WTC11 (cell line): ENCODE measurements around the gene ABHD15. TPM values are rescaled to one million over a fixed set of nuclear protein-coding genes. Genes with fewer than 3 reads are reported as not detected.

ENCODE experiments used
- ATAC-seq: fragments of 200-7000 bp; cut with Tn5 transposase; 2 replicates; pipeline ENCODE4 v1.10.0; 2021; ENCODE audit warnings: mild to moderate bottlenecking, moderate library complexity
- CTCF ChIA-PET: fragments of 300-600 bp; sonication (Branson Sonifier 250); formaldehyde crosslinking; loops from one replicate; lab custom pipeline; 2021; ENCODE audit warnings: antibody characterized with exemption; lab: Charles Lee
- POLR2A ChIA-PET: fragments of 350-600 bp; sonication (Branson Sonifier 250); formaldehyde crosslinking; loops from one replicate; lab custom pipeline; 2021; ENCODE audit warnings: antibody characterized with exemption; lab: Charles Lee
- DNase-seq: peaks from one replicate; pipeline ENCODE4 v3.0.0; 2021; ENCODE audit warnings: low spot score
- H3K27ac Mint-ChIP-seq: 2 replicates; pipeline ENCODE4 v1.8.0; 2021; ENCODE audit warnings: mixed read lengths
- H3K27me3 Mint-ChIP-seq: 2 replicates; pipeline ENCODE4 v1.8.0; 2021; ENCODE audit warnings: low read depth, mild to moderate bottlenecking, moderate library complexity, mixed read lengths
- H3K36me3 Mint-ChIP-seq: 2 replicates; pipeline ENCODE4 v1.8.0; 2021; ENCODE audit warnings: mixed read lengths
- H3K4me1 Mint-ChIP-seq: 2 replicates; pipeline ENCODE4 v1.8.0; 2022; ENCODE audit warnings: mixed read lengths
- H3K4me3 Mint-ChIP-seq: 2 replicates; pipeline ENCODE4 v1.8.0; 2021; ENCODE audit warnings: mild to moderate bottlenecking, moderate library complexity, mixed read lengths
- H3K9me3 Mint-ChIP-seq: 2 replicates; pipeline ENCODE4 v1.8.0; 2021; ENCODE audit warnings: mixed read lengths
- ATF1 ChIP-seq: sonication (generic); formaldehyde crosslinking; IDR thresholded peaks from 2 replicates; pipeline ENCODE4 v1.8.1; 2023; ENCODE audit warnings: mild to moderate bottlenecking, moderate library complexity, missing genetic modification reagents
- ATF2 ChIP-seq: sonication (generic); formaldehyde crosslinking; IDR thresholded peaks from 2 replicates; pipeline ENCODE4 v1.8.1; 2022; ENCODE audit warnings: low read depth, missing genetic modification reagents, borderline replicate concordance
- CBFB ChIP-seq: sonication (generic); formaldehyde crosslinking; IDR thresholded peaks from 2 replicates; pipeline ENCODE4 v1.8.1; 2022; ENCODE audit warnings: mild to moderate bottlenecking, low read depth, missing genetic modification reagents
- E2F4 ChIP-seq: sonication (generic); formaldehyde crosslinking; IDR thresholded peaks from 2 replicates; pipeline ENCODE4 v1.8.1; 2022; ENCODE audit warnings: low read depth, mild to moderate bottlenecking, moderate library complexity, missing genetic modification reagents, borderline replicate concordance
- FOXP4 ChIP-seq: sonication (generic); formaldehyde crosslinking; IDR thresholded peaks from 2 replicates; pipeline ENCODE4 v1.8.0; 2022; ENCODE audit warnings: mild to moderate bottlenecking, missing genetic modification reagents
- HMGA2 ChIP-seq: fragments of 250-450 bp; sonication (Bioruptor Pico); IDR thresholded peaks from 2 replicates; pipeline ENCODE4 v1.4.0; 2021; ENCODE audit warnings: mild to moderate bottlenecking, moderate library complexity
- IRF1 ChIP-seq: sonication (generic); formaldehyde crosslinking; IDR thresholded peaks from 2 replicates; pipeline ENCODE4 v1.8.0; 2023; ENCODE audit warnings: missing genetic modification reagents
- IRF2 ChIP-seq: sonication (generic); formaldehyde crosslinking; IDR thresholded peaks from 2 replicates; pipeline ENCODE4 v1.8.0; 2022; ENCODE audit warnings: low read depth, missing genetic modification reagents, borderline replicate concordance
- JUN ChIP-seq: sonication (generic); formaldehyde crosslinking; IDR thresholded peaks from 2 replicates; pipeline ENCODE4 v1.8.0; 2023; ENCODE audit warnings: mild to moderate bottlenecking, missing genetic modification reagents
- NFATC4 ChIP-seq: fragments of 250-450 bp; sonication (Bioruptor Pico); IDR thresholded peaks from 2 replicates; pipeline ENCODE4 v1.9.0; 2021; ENCODE audit warnings: mild to moderate bottlenecking
- NR3C1 ChIP-seq: sonication (generic); formaldehyde crosslinking; conservative IDR thresholded peaks from 2 replicates; pipeline ENCODE4 v1.8.1; 2023; ENCODE audit warnings: low read depth, mild to moderate bottlenecking, missing genetic modification reagents
- OVOL2 ChIP-seq: fragments of 250-450 bp; sonication (Bioruptor Pico); IDR thresholded peaks from 2 replicates; pipeline ENCODE4 v1.9.0; 2021; ENCODE audit warnings: mild to moderate bottlenecking, borderline replicate concordance
- PRDM15 ChIP-seq: sonication (generic); formaldehyde crosslinking; IDR thresholded peaks from 2 replicates; pipeline ENCODE4 v1.8.0; 2022; ENCODE audit warnings: missing genetic modification reagents
- RORB ChIP-seq: fragments of 250-450 bp; sonication (Bioruptor Pico); IDR thresholded peaks from 2 replicates; pipeline ENCODE4 v1.9.0; 2021; ENCODE audit warnings: mild to moderate bottlenecking
- SOX15 ChIP-seq: fragments of 250-450 bp; sonication (Bioruptor Pico); IDR thresholded peaks from 2 replicates; pipeline ENCODE4 v1.9.0; 2021; ENCODE audit warnings: mild to moderate bottlenecking
- TEAD1 ChIP-seq: sonication (generic); formaldehyde crosslinking; IDR thresholded peaks from 2 replicates; pipeline ENCODE4 v1.8.0; 2022; ENCODE audit warnings: mild to moderate bottlenecking, missing genetic modification reagents
- TEAD4 ChIP-seq: sonication (generic); formaldehyde crosslinking; IDR thresholded peaks from 2 replicates; pipeline ENCODE4 v1.8.0; 2022; ENCODE audit warnings: mild to moderate bottlenecking, missing genetic modification reagents
- TP53 ChIP-seq: sonication (generic); formaldehyde crosslinking; IDR thresholded peaks from 2 replicates; pipeline ENCODE4 v1.8.1; 2023; ENCODE audit warnings: mild to moderate bottlenecking, missing genetic modification reagents
- USF2 ChIP-seq: sonication (generic); formaldehyde crosslinking; IDR thresholded peaks from 2 replicates; pipeline ENCODE4 v1.8.1; 2023; ENCODE audit warnings: mild to moderate bottlenecking, missing genetic modification reagents, moderate library complexity
- ZMAT4 ChIP-seq: fragments of 250-450 bp; sonication (Bioruptor Pico); IDR thresholded peaks from 2 replicates; pipeline ENCODE4 v1.9.0; 2021; ENCODE audit warnings: mild to moderate bottlenecking
- ZNF121 ChIP-seq: sonication (generic); formaldehyde crosslinking; IDR thresholded peaks from 2 replicates; pipeline ENCODE4 v1.8.0; 2023; ENCODE audit warnings: missing genetic modification reagents
- ZNF281 ChIP-seq: sonication (generic); formaldehyde crosslinking; IDR thresholded peaks from 2 replicates; pipeline ENCODE4 v1.8.0; 2023; ENCODE audit warnings: mild to moderate bottlenecking, missing genetic modification reagents
- ZNF671 ChIP-seq: fragments of 250-450 bp; sonication (Bioruptor Pico); IDR thresholded peaks from 2 replicates; pipeline ENCODE4 v1.8.0; 2021; ENCODE audit warnings: mild to moderate bottlenecking
- total RNA-seq: library from RNA; stranded (reverse); gene quantifications from 3 replicates; pipeline ENCODE4 v1.2.3, GENCODE V29; 2021

Gene ABHD15
- total RNA-seq, 1 experiment from 2014 or later, result 2.8 TPM

GRCh38 chr17:29613352-29613837 lies 46.6 kb upstream of the ABHD15 start:
- DNase-seq, result peak; percentile 99
- H3K4me3 Mint-ChIP-seq, result peak overlapping the region; percentile 61
- peaks cover 54% of the 10 kb centered on the region for H3K27me3 Mint-ChIP-seq
- H3K9me3 Mint-ChIP-seq, result no peaks in the 10 kb centered on the region
- ChIA-PET CTCF (interaction anchor here (0.5 to 9.2 kb wide), 28 partner anchors 9 to 466 kb away, joined by 3 to 272 read pairs (median 5); partner anchors contain the start of genes ABHD15, ANKRD13B, CORO6 and SSH2), POLR2A (interaction anchor here (0.8 to 1.1 kb wide), 3 partner anchors 9 to 21 kb away, joined by 3 read pairs; partner anchors contain the start of genes ANKRD13B and CORO6)
- ATAC-seq, result peak; percentile 54
- no peak overlapping the region for H3K27ac Mint-ChIP-seq
- peaks cover 4% of the 10 kb centered on the region; the same call in 1 of the 2 replicates for H3K36me3 Mint-ChIP-seq
- peaks cover 27% of the 10 kb centered on the region for H3K4me1 Mint-ChIP-seq
- peak; percentile 89 for TF ChIP-seq IRF1 (CRISPR knock-in tag)
- TF ChIP-seq USF2 (CRISPR knock-in tag), result peak; percentile 83
- TF ChIP-seq JUN, result no peak
- peak; percentile 86 for TF ChIP-seq ZNF281 (CRISPR knock-in tag)
- no peak for TF ChIP-seq ZMAT4 (CRISPR knock-in tag)
- 0 out of 2 replicates have a peak, but pooled peaks have one; percentile 88 for TF ChIP-seq ATF1 (CRISPR knock-in tag)
- TF ChIP-seq SOX15 (CRISPR knock-in tag), result no peak
- TF ChIP-seq HMGA2 (CRISPR knock-in tag), result no peak
- TF ChIP-seq TEAD4, result peak; percentile 20; the same call in 1 of the 2 replicates
- TF ChIP-seq IRF2 (CRISPR knock-in tag), result 0 out of 2 replicates have a peak, but pooled peaks have one; percentile 52
- peak; percentile 55; the same call in 1 of the 2 replicates for TF ChIP-seq ZNF121 (CRISPR knock-in tag)
- TF ChIP-seq TEAD1, result peak; percentile 89
- peak; percentile 88 for TF ChIP-seq CBFB (CRISPR knock-in tag)
- TF ChIP-seq E2F4 (CRISPR knock-in tag), result peak; percentile 91; the same call in 1 of the 2 replicates
- peak; percentile 82 for TF ChIP-seq PRDM15 (CRISPR knock-in tag)
- peak; percentile 80; the same call in 1 of the 2 replicates for TF ChIP-seq ATF2 (CRISPR knock-in tag)
- no peak for TF ChIP-seq OVOL2 (CRISPR knock-in tag)
- TF ChIP-seq RORB (CRISPR knock-in tag), result no peak
- TF ChIP-seq FOXP4 (CRISPR knock-in tag), result peak; percentile 98
- TF ChIP-seq NFATC4, result no peak
- no peak for TF ChIP-seq ZNF671 (CRISPR knock-in tag)
- TF ChIP-seq TP53 (CRISPR knock-in tag), result peak; percentile 97
- TF ChIP-seq NR3C1 (CRISPR knock-in tag), result peak; percentile 85; the same call in 1 of the 2 replicates
